GM12878 (cell line): ENCODE measurements around the gene KIFC1. TPM values are rescaled to one million over a fixed set of nuclear protein-coding genes. Genes with fewer than 3 reads are reported as not detected.

Experiments
- CBX5 ChIP-seq: sonication (generic); IDR thresholded peaks from 2 replicates; pipeline ENCODE4 v1.6.1; 2016; ENCODE audit warnings: low read depth, moderate library complexity, mild to moderate bottlenecking, inconsistent platforms
- GABPA ChIP-seq: IDR thresholded peaks from 2 replicates; pipeline ENCODE4 v1.6.1; 2014; ENCODE audit warnings: antibody characterized with exemption, low read depth, mild to moderate bottlenecking, inconsistent platforms
- HDGF ChIP-seq: fragments of 450-650 bp; IDR thresholded peaks from 2 replicates; pipeline ENCODE4 v1.6.1; 2016; ENCODE audit warnings: antibody characterized with exemption
- MXI1 ChIP-seq: fragments of 150-350 bp; IDR thresholded peaks from 2 replicates; pipeline ENCODE4 v1.6.1; 2011; ENCODE audit warnings: low read depth, mild to moderate bottlenecking, inconsistent platforms, low read length, improper control_type of control experiment
- NKRF ChIP-seq: fragments of 450-650 bp; conservative IDR thresholded peaks from 2 replicates; pipeline ENCODE4 v1.6.1; 2017; ENCODE audit warnings: mild to moderate bottlenecking, moderate library complexity
- PAX5 ChIP-seq: IDR thresholded peaks from 2 replicates; pipeline ENCODE4 v1.6.1; 2011; ENCODE audit warnings: low read depth, low read length, borderline replicate concordance
- RFX5 ChIP-seq: IDR thresholded peaks from 2 replicates; pipeline ENCODE4 v1.6.1; 2011; ENCODE audit warnings: low read depth, low read length, improper control_type of control experiment
- SP1 ChIP-seq: IDR thresholded peaks from one replicate; pipeline ENCODE4 v1.6.1; 2011; ENCODE audit warnings: low read depth, low read length
- USF1 ChIP-seq: IDR thresholded peaks from 2 replicates; pipeline ENCODE4 v1.6.1; 2011; ENCODE audit warnings: borderline replicate concordance, low read depth, mild to moderate bottlenecking, moderate library complexity, mixed read lengths, low read length; ENCODE audit not compliant: insufficient read depth; ENCODE audit errors: extremely low read length
- YBX1 ChIP-seq: fragments of 450-650 bp; IDR thresholded peaks from 2 replicates; pipeline ENCODE4 v1.6.1; 2016; ENCODE audit warnings: antibody characterized with exemption
- YY1 ChIP-seq: IDR thresholded peaks from 2 replicates; pipeline ENCODE4 v1.6.1; 2011; ENCODE audit warnings: low read depth, mild to moderate bottlenecking, low read length
- polyA plus RNA-seq, 11 experiments: library from polyadenylated mRNA; depleted of rRNA in 4 of 11; unstranded in 6 of 11; stranded (reverse) in 5 of 11; fragments of >200 nt; fragmentation: Nextera tagmentation in 4 of 11; fragmentation: Illumina TruSeq in 1 of 11; extraction: Ambion mirVana in 4 of 11; extraction: Trizol in 1 of 11; gene quantifications; 1 replicate in 1 of 11; 2 replicates in 10 of 11; pipeline versions ENCODE4 v1.2.1 to v1.2.3, GENCODE V29; 2011 to 2016; ENCODE audit warnings: inconsistent platforms in 2 of 11, missing spikeins in 2 of 11, low read depth in 1 of 11
- total RNA-seq, 4 experiments: library from RNA; depleted of rRNA in 3 of 4; stranded (reverse); fragments of >200 nt in 3 of 4; fragmentation: Illumina TruSeq in 1 of 4; extraction: Trizol in 1 of 4; gene quantifications; 2 replicates each; pipeline versions ENCODE4 v1.2.1 to v1.2.3, GENCODE V29; 2013 to 2021
- TF ChIP-seq, protein P1 (sequence below): fragments of 450-650 bp; IDR thresholded peaks from 2 replicates; pipeline ENCODE4 v1.6.1; 2016; ENCODE audit warnings: mild to moderate bottlenecking, moderate library complexity, borderline replicate concordance
- TF ChIP-seq, protein P2 (sequence below): fragments of 450-650 bp; IDR thresholded peaks from 2 replicates; pipeline ENCODE4 v1.6.1; 2016; ENCODE audit warnings: mild to moderate bottlenecking

The KIFC1 gene
- total and polyA plus RNA-seq, 10 of the 15 experiments (the other 5 are each of a cell fraction or from before 2014, with no cell fraction given): 1.8 to 87.4 (median 54.4) TPM

DNA sequence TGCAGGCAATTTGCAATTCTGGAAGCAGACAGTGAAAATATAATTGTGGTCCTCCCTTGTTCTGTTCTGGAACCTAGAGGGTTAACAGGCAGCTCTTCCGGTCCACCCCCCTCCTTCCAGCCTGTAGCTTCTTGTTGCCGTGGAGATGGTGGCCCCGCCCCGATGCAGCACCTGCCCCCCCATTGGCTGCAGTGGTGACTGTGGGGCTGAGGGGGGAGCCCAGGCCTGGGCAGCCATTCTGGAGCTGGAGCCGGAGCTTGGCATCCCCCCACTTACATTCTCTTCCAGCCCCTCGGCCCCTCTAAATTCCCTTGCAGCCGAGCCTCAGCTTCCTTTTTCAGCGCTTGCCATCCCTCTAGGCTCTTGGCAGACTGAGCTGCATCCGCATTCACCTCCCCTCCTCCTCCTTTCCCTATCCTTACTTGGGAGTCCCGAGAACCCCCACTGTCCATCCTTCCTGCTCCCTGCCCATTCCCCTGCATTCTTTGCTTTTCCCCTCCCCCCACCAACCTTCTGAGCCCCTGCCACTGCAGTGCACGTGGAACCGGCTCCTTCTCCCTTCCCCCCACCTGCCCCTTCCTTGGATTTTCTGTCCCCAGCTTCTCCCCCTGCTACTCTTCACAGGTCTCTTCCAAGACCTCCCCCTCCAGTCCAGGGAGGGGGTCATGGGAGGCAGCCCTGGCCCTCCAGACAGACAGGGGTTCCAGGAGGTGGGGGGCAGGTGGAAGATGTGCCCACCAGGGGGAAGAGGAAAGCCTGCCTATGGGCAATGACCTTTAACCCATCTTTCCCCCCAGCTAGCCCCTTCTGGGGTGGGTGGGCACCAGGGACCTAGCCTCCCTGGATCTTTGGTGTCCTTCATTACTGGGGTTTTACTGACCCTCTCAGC, 39.6 kb downstream of the KIFC1 start (continued):
- TF ChIP-seq, protein P1, sequence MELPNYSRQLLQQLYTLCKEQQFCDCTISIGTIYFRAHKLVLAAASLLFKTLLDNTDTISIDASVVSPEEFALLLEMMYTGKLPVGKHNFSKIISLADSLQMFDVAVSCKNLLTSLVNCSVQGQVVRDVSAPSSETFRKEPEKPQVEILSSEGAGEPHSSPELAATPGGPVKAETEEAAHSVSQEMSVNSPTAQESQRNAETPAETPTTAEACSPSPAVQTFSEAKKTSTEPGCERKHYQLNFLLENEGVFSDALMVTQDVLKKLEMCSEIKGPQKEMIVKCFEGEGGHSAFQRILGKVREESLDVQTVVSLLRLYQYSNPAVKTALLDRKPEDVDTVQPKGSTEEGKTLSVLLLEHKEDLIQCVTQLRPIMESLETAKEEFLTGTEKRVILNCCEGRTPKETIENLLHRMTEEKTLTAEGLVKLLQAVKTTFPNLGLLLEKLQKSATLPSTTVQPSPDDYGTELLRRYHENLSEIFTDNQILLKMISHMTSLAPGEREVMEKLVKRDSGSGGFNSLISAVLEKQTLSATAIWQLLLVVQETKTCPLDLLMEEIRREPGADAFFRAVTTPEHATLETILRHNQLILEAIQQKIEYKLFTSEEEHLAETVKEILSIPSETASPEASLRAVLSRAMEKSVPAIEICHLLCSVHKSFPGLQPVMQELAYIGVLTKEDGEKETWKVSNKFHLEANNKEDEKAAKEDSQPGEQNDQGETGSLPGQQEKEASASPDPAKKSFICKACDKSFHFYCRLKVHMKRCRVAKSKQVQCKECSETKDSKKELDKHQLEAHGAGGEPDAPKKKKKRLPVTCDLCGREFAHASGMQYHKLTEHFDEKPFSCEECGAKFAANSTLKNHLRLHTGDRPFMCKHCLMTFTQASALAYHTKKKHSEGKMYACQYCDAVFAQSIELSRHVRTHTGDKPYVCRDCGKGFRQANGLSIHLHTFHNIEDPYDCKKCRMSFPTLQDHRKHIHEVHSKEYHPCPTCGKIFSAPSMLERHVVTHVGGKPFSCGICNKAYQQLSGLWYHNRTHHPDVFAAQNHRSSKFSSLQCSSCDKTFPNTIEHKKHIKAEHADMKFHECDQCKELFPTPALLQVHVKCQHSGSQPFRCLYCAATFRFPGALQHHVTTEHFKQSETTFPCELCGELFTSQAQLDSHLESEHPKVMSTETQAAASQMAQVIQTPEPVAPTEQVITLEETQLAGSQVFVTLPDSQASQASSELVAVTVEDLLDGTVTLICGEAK: peak; percentile 39; the same call in 1 of the 2 replicates
- TF ChIP-seq YBX1 (no peak), RFX5 (0 out of 2 replicates have a peak, but pooled peaks have one; percentile 12), GABPA (no peak), SP1 (peak; percentile 59), USF1 (no peak), CBX5 (no peak), PAX5 (peak; percentile 45; the same call in 1 of the 2 replicates), YY1 (peak; percentile 82), MXI1 (peak; percentile 64), HDGF (0 out of 2 replicates have a peak, but pooled peaks have one; percentile 89), NKRF (0 out of 2 replicates have a peak, but pooled peaks have one; percentile 34)
- TF ChIP-seq, protein P2, sequence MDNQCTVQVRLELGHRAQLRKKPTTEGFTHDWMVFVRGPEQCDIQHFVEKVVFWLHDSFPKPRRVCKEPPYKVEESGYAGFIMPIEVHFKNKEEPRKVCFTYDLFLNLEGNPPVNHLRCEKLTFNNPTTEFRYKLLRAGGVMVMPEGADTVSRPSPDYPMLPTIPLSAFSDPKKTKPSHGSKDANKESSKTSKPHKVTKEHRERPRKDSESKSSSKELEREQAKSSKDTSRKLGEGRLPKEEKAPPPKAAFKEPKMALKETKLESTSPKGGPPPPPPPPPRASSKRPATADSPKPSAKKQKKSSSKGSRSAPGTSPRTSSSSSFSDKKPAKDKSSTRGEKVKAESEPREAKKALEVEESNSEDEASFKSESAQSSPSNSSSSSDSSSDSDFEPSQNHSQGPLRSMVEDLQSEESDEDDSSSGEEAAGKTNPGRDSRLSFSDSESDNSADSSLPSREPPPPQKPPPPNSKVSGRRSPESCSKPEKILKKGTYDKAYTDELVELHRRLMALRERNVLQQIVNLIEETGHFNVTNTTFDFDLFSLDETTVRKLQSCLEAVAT: 0 out of 2 replicates have a peak, but pooled peaks have one; percentile 21
